Left ventricle myocardium superior (tissue), 1 donor: Measurements from ENCODE around the gene SLC12A2. TPM values are rescaled to one million over a fixed set of nuclear protein-coding genes. Genes with fewer than 3 reads are reported as not detected.

Experiments used
- ATAC-seq: fragments of 200-7000 bp; cut with Tn5 transposase; one replicate; pipeline ENCODE4 v1.9.1; 2020; ENCODE audit warnings: mild to moderate bottlenecking, moderate library complexity
- DNase-seq: peaks from one replicate; pipeline ENCODE4 v3.0.0-alpha.2; 2020
- intact Hi-C: fragments of 100-400 bp; cut with micrococcal nuclease; formaldehyde crosslinking; loops from one replicate; pipeline ENCODE4 v1.11.0; 2022
- total RNA-seq: library from RNA; stranded (reverse); fragmentation: NEBNext Ultra II Directional; extraction: Animal tissue kit (Norgen Biotek cat#: 25700); gene quantifications from one replicate; pipeline ENCODE4 v1.2.1, GENCODE V29; 2021
- donor health status: DM: no; HTN: yes; CAD: no; lungs with severe emphysema.

SLC12A2 gene
- total RNA-seq, 1 donor from 2014 or later = 11.0 TPM

DNA sequence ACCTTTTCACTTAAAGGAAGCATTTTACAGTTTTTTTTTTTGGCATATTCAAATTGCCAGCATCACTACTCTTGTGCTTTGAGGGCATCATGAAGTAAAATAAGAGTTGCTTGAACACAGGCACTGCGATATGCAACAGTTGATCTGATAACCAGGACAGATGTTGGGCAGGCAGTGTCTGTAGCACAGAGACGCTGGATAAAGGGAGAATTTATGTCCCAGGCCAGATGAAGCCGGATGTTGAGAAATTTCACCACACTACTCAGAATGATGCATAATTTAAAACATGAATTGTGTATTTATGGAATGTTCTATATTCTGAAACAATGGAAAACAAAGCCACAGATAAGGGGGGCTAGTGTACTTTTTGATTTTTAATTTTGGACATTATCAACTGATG lies 71.4 kb downstream of the SLC12A2 start:
- intact Hi-C loops = no loop called here
- ATAC-seq = no peak
- no peak for DNase-seq

DNA sequence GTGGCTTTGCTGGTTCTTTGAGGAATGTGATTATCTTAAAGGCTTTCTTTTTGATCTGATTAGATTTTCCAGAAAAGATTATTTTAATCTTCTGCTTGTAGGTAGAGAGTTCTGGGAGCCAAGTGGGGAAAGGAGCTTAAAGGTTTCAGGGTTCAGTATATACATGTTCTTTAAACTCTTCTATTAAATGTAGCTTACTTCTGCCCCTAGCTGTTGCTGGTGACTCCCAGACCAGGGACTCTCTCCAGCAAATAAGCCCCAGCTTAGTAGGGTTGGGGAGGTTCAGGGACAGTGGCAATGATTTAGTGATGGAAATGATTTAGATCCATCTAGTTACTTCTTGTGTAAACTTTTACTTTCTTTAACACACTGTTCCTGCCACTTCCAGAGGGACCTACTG lies 72.2 kb downstream of the SLC12A2 start:
- intact Hi-C loops = no loop called here
- DNase-seq (no peak), ATAC-seq (no peak)

- DNase-seq (no peak), ATAC-seq (no peak)
- intact Hi-C loops = no loop called here
Observed at GRCh38 chr5:128156521-128156920, 73.0 kb downstream of the SLC12A2 start.

DNA sequence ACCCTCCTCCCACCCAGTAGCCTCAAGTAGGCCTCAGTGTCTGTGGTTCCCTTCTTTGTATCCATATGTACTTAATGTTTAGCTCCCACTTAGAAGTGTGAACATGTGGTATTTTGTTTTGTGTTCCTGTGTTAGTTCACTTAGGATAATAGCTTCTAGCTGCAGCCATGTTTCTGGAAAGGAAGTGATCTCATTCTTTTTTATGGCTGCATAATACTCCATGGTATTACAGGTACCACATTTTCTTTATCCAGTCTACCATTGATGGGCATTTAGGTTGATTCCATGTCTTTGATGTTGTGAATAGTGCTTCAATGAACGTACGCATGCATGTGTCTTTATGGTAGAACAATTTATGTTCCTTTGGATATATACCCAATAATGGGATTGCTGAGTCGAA lies 74.8 kb downstream of the SLC12A2 start:
- no peak for ATAC-seq
- DNase-seq = no peak
- intact Hi-C loops = no loop called here

GRCh38 chr5:128163991-128164390 lies 80.4 kb downstream of the SLC12A2 start:
- ATAC-seq (no peak), DNase-seq (no peak)
- intact Hi-C loops = no loop called here

- no peak for ATAC-seq
- intact Hi-C loops = no loop called here
- no peak for DNase-seq
Observed at GRCh38 chr5:128169401-128170017, 85.9 kb downstream of the SLC12A2 start.

DNA sequence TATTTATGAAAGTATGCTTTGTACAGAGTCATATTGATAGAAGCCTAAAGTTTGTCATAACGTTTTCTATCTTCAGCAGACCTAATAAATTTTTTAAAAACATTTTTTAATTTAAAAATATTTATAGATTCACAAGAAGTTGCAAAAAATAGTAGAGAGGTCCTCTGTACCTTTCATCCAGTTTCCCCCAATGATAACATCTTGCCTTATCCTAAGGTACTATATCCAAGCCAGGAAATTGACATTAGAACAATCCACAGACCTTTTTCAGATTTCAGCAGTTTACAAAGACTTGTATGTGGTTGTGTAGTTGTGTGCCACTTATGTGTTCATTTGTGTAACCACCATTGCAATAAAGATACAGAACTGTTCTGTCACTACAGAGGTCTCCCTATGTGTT lies 88.5 kb downstream of the SLC12A2 start:
- intact Hi-C loops = no loop called here
- DNase-seq (no peak), ATAC-seq (no peak)

GRCh38 chr5:128174951-128175350 lies 91.4 kb downstream of the SLC12A2 start:
- intact Hi-C loops = no loop called here
- no peak for DNase-seq
- no peak for ATAC-seq

- ATAC-seq (no peak), DNase-seq (no peak)
- intact Hi-C loops = no loop called here
Observed at GRCh38 chr5:128192368-128192767, 108.8 kb downstream of the SLC12A2 start.

DNA sequence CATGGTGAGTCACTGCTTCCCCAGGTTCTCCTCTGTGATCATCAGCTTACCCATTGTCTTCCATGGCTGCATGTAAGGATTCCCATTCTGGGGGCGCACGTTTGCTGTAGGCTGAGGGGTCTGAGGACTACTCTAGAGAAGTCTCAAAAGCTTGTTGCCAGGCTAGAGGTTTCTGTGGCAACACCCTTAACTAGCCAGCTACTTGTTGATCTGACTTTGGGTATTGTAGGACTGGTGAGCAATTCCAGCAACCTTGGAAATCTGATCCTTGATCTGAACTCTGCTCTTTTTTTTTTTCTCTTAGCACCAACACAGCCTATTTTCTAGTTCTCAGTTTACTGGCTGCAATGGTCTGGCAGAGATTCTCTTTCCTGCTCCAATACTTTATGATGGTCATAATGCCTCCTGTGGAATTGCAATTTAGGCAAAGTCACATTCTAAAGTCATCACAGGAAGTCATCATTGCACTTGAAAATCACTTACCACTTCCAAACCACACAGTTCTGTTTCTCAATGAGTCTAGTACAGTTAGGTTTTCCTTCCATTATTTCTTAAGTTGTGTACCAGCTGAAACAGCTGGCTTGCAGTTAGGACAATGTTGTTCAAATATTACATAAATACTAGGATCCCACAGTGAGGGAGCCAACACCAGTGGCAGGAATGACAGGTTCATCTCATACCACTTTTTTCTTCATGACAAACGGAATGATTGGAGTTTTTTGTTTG lies 110.3 kb downstream of the SLC12A2 start:
- ATAC-seq = no peak
- intact Hi-C loops = no loop called here
- DNase-seq = no peak

DNA sequence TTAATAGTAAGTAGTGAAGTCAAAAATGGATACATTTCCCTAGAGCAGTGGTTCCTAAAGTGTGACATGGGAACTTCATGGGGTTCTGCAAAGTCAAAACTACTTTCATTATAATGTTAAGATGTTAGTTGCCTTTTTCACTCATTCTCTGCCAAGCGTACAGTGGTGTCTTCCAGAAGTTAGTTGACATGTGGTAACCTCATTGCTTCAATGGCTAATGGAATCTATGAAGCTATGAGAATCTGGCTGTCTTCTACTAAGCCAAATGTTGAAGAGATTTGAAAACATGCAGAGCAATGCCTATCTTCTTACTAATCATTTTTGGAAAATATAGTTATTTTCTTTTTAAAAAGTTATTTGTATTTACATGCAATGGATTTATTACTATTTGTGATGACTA lies 111.8 kb downstream of the SLC12A2 start:
- DNase-seq (no peak), ATAC-seq (no peak)
- intact Hi-C loops = no loop called here

DNA sequence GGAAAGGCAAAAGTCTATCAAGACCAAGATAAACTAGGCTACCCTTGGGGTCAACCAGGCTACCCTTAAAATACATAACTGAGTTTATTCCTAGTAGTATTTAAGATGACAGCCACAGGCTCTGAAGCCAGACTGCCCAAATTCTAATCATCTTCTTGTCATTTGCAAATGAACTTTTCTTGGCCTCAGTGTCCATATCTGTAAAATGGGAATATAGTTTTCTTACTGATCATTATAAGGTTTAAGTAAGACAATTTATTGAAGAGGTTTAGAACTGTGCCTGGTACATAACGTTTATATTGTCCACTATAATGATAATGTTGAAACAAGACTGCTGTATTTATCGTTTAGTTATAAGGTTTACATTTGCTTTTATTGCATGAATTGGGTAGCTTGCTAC lies 112.5 kb downstream of the SLC12A2 start:
- no peak for ATAC-seq
- DNase-seq = no peak
- intact Hi-C loops = no loop called here

DNA sequence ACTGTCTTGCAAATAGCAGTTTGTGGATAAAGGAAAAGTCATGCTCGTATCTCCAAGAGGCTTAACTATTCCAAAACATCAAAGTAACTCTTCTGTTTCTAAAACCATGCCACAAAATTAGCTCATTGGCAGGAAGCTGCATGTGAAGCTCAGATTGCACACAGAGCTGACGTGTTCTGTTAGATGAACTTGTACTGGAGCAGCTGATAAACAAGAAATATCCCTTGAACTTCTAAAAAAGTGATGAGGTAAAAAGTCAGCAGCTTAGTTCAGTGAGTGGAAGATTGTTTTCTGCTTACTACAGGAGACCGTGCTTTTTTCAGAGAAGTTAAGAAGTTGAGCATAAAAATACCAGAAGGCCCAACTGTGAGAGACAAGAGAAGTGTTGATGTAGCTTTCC lies 113.2 kb downstream of the SLC12A2 start:
- DNase-seq (no peak), ATAC-seq (peak; percentile 47)
- intact Hi-C loops = no loop called here

GRCh38 chr5:128197896-128198522 lies 114.4 kb downstream of the SLC12A2 start:
- intact Hi-C loops = no loop called here
- ATAC-seq (peak; percentile 36), DNase-seq (no peak)

- ATAC-seq (no peak), DNase-seq (no peak)
- intact Hi-C loops = no loop called here
Observed at GRCh38 chr5:128199104-128199503, 115.5 kb downstream of the SLC12A2 start.

GRCh38 chr5:128199611-128200010 lies 116.0 kb downstream of the SLC12A2 start:
- DNase-seq = no peak
- no peak for ATAC-seq
- intact Hi-C loops = loop anchor here (2.0 kb wide), 1 partner anchor 635 kb away; no protein-coding TSS in a partner anchor

- intact Hi-C loops = loop anchor here (2.0 kb wide), 1 partner anchor 636 kb away; no protein-coding TSS in a partner anchor
- ATAC-seq = peak; percentile 91
- peak; percentile 89 for DNase-seq
Observed at GRCh38 chr5:128201065-128201926, 117.7 kb downstream of the SLC12A2 start.

GRCh38 chr5:128202320-128202719 lies 118.8 kb downstream of the SLC12A2 start:
- no peak for ATAC-seq
- no peak for DNase-seq
- intact Hi-C loops = no loop called here

DNA sequence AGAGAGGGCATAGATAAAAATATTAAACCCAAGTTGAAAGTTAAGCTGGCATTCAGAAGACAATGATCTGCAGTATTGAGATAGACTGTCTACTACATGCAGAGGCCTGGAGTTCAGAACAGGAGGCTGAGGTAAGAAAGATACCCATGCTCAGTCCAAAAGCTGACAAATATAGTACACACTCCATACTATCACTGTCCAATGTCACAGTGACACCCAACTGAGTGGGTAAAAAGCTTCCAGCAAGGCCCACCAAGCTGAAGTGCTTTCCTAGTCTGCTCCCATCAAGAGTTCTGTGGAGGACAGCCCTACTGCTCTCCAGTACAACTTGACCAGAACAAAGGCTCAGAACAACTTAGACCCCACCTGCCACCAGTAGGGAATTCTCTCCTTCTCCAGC lies 124.9 kb downstream of the SLC12A2 start:
- ATAC-seq (peak; percentile 68), DNase-seq (no peak)
- intact Hi-C loops = no loop called here
